Aorta (tissue), 5 donors: Measurements from ENCODE around the gene ZBTB42. TPM values are rescaled to one million over a fixed set of nuclear protein-coding genes. Genes with fewer than 3 reads are reported as not detected.

Experiments
- ATAC-seq: fragments of 200-7000 bp; cut with Tn5 transposase; one replicate; pipeline ENCODE4 v1.9.1; 2022; ENCODE audit warnings: moderate library complexity; ENCODE audit not compliant: low FRiP score
- DNase-seq, 2 donors: peaks; one replicate each; pipeline ENCODE4 v3.0.0-alpha.2; 2020
- H3K27ac ChIP-seq, 2 donors: one replicate each; pipeline ENCODE4 v1.5.1; 2013; ENCODE audit warnings: low read length in 2 of 2, mild to moderate bottlenecking in 2 of 2, moderate library complexity in 2 of 2, control low read depth in 1 of 2, inconsistent platforms in 1 of 2, low read depth in 1 of 2
- H3K27me3 ChIP-seq, 2 donors: one replicate each; pipeline ENCODE4 v1.6.1; 2013; ENCODE audit warnings: control low read depth in 1 of 2, low read length in 1 of 2, mild to moderate bottlenecking in 1 of 2, moderate library complexity in 1 of 2; ENCODE audit not compliant: insufficient read depth in 2 of 2, control insufficient read depth in 1 of 2
- H3K36me3 ChIP-seq, 2 donors: one replicate each; pipeline ENCODE4 v1.6.1; 2013; ENCODE audit warnings: control low read depth in 1 of 2, low read length in 1 of 2, mild to moderate bottlenecking in 1 of 2; ENCODE audit not compliant: insufficient read depth in 2 of 2, control insufficient read depth in 1 of 2
- H3K4me1 ChIP-seq, 2 donors: one replicate each; pipeline ENCODE4 v1.6.1; 2013; ENCODE audit warnings: low read length in 2 of 2, control low read depth in 1 of 2, mild to moderate bottlenecking in 1 of 2, moderate library complexity in 1 of 2; ENCODE audit not compliant: insufficient read depth in 2 of 2, control insufficient read depth in 1 of 2
- H3K4me3 ChIP-seq, 2 donors: one replicate each; pipeline ENCODE4 v1.5.1; 2013; ENCODE audit warnings: low read length in 2 of 2, control low read depth in 1 of 2, mild to moderate bottlenecking in 1 of 2
- H3K9me3 ChIP-seq: one replicate; pipeline ENCODE4 v1.6.1; 2013; ENCODE audit warnings: mild to moderate bottlenecking, low read length; ENCODE audit not compliant: control insufficient read depth
- WGBS, 2 donors: extraction: QIAGEN DNeasy Blood & Tissue Kit; methylation state at CpG; one replicate each; pipeline ENCODE4 v1.1.7; 2013; 5-methylcytosine and 5-hydroxymethylcytosine counted together
- intact Hi-C, 2 donors: fragments of 100-400 bp; cut with DNase I; formaldehyde crosslinking; loops; one replicate each; pipeline versions ENCODE4 v1.14.2 to v1.15.0; 2022
- long read RNA-seq, 2 donors: library from polyadenylated mRNA; unstranded; transcript quantifications; one replicate each; pipeline ENCODE4 v2.0.0, GENCODE V29; 2020 to 2021
- polyA plus RNA-seq, 2 donors: library from polyadenylated mRNA; stranded (reverse); fragments of 200-250 nt; gene quantifications; one replicate each; pipeline ENCODE4 v1.2.3, GENCODE V29; 2013
- total RNA-seq, 2 donors: library from RNA; stranded (reverse); fragmentation: NEBNext Ultra II Directional; extraction: Animal tissue kit (Norgen Biotek cat#: 25700); gene quantifications; one replicate each; pipeline ENCODE4 v1.2.1, GENCODE V29; 2021
- donor health status: healthy with polysubstance abuse.
- donor health status: Bipolar disorder and iron deficiency.
- donor health status: DM: no; HTN: no; CAD: no.
- donor health status: DM: no; HTN: no; CAD: no.
- donor health status: DM: yes; HTN: yes; CAD: no.

ZBTB42 gene
- total RNA-seq: 1 to 10 TPM; 4.4 to 4.7 TPM
- 1 to 10 TPM; 1.6 to 1.9 TPM for polyA plus RNA-seq
- long read RNA-seq, donor 1, partial matches to known transcripts: 0 of 3 reads
- long read RNA-seq, donor 1, other reads (novel, unspliced or antisense): 0 of 3 reads
- long read RNA-seq, donor 2, partial matches to known transcripts: 0 of 4 reads
- long read RNA-seq, donor 2, other reads (novel, unspliced or antisense): 0 of 4 reads

GRCh38 chr14:104800771-104801519 lies at the start of gene ZBTB42:
TSS of gene ZBTB42 (plus strand) at chr14:104801101. CDS start at chr14:104801198, 97 bp downstream.
- peak; percentile 75 to 89 for DNase-seq

GRCh38 chr14:104751539-104752422 lies 49.1 kb upstream of the ZBTB42 start:
- intact Hi-C loops: no loop called here
- Histone ChIP-seq H3K4me1 (peaks cover 0 to 3% of the 10 kb centered on the region in 2 donors), H3K4me3 (peak overlapping the region in 1 of 2 donors; percentile 18), H3K27me3 (no peaks in the 10 kb centered on the region), H3K9me3 (no peaks in the 10 kb centered on the region), H3K27ac (peak overlapping the region; percentile 24 to 49), H3K36me3 (peaks cover 0 to 2% of the 10 kb centered on the region in 2 donors)
- DNase-seq: peak in 1 of 2 donors; percentile 48
- no peak for ATAC-seq
- 78 to 83% methylated on average over 60 to 90 of the region's 90 CpGs for WGBS, 2 donors

More at GRCh38 chr14:104800771-104801519, at the start of gene ZBTB42:
- Histone ChIP-seq H3K9me3 (no peaks in the 10 kb centered on the region), H3K4me1 (no peaks in the 10 kb centered on the region), H3K27me3 (no peaks in the 10 kb centered on the region), H3K27ac (peak within 1 kb of the TSS; percentile 95), H3K36me3 (no peaks in the 10 kb centered on the region), H3K4me3 (peak within 1 kb of the TSS; percentile 49 to 55)
- intact Hi-C loops: loop anchor here in 1 of 2 donors (1.0 kb wide), 1 partner anchor 13 kb away; no protein-coding TSS in a partner anchor
- WGBS, 2 donors: 3 to 4% methylated on average over 76 to 105 of the region's 105 CpGs
- peak; percentile 3 for ATAC-seq

GRCh38 chr14:104752423-104752734 lies 48.5 kb upstream of the ZBTB42 start:
- H3K27ac ChIP-seq: peak overlapping the region; percentile 24 to 49
- H3K9me3 ChIP-seq: no peaks in the 10 kb centered on the region
- H3K36me3 ChIP-seq: peaks cover 0 to 2% of the 10 kb centered on the region in 2 donors
- peaks cover 0 to 3% of the 10 kb centered on the region in 2 donors for H3K4me1 ChIP-seq
- 6% methylated on average over 21 of the region's 21 CpGs for WGBS, 2 donors
- peak overlapping the region in 1 of 2 donors; percentile 18 for H3K4me3 ChIP-seq
- intact Hi-C loops: no loop called here
- H3K27me3 ChIP-seq: no peaks in the 10 kb centered on the region
- ATAC-seq: no peak
- no peak for DNase-seq

- no peaks in the 10 kb centered on the region for H3K27me3 ChIP-seq
- peak; percentile 98 for ATAC-seq
- H3K36me3 ChIP-seq: peaks cover 0 to 4% of the 10 kb centered on the region in 2 donors
- H3K27ac ChIP-seq: peak within 1 kb of the TSS; percentile 24 to 65
- peak; percentile 100 for DNase-seq
- no peaks in the 10 kb centered on the region for H3K9me3 ChIP-seq
- peaks cover 0 to 3% of the 10 kb centered on the region in 2 donors for H3K4me1 ChIP-seq
- WGBS, 2 donors: 0% methylated on average over 83 to 95 of the region's 95 CpGs
- H3K4me3 ChIP-seq: peak within 1 kb of the TSS; percentile 55 to 81
- intact Hi-C loops: loop anchor here in 1 of 2 donors (1.0 kb wide), 1 partner anchor 37 kb away; no protein-coding TSS in a partner anchor
Measured at GRCh38 chr14:104752735-104753527, 48.0 kb upstream of the ZBTB42 start, which contains the start of gene SIVA1. TSS of gene SIVA1 (plus strand) at chr14:104753147. CDS start at chr14:104753202, 55 bp downstream.

GRCh38 chr14:104753528-104754212 lies 47.2 kb upstream of the ZBTB42 start:
- Histone ChIP-seq H3K27ac (peak overlapping the region in 1 of 2 donors; percentile 18), H3K4me3 (peak overlapping the region; percentile 55 to 81), H3K4me1 (peaks cover 0 to 3% of the 10 kb centered on the region in 2 donors), H3K36me3 (peaks cover 0 to 4% of the 10 kb centered on the region in 2 donors), H3K27me3 (no peaks in the 10 kb centered on the region), H3K9me3 (no peaks in the 10 kb centered on the region)
- intact Hi-C loops: loop anchor here in 1 of 2 donors (1.0 kb wide), 1 partner anchor 37 kb away; no protein-coding TSS in a partner anchor
- WGBS, 2 donors: 1 to 2% methylated on average over 30 of the region's 30 CpGs
- no peak for DNase-seq
- no peak for ATAC-seq

GRCh38 chr14:104754213-104754851 lies 46.6 kb upstream of the ZBTB42 start:
- WGBS, 2 donors: 49 to 50% methylated on average over 13 of the region's 13 CpGs
- Histone ChIP-seq H3K4me3 (peak overlapping the region in 1 of 2 donors; percentile 81), H3K36me3 (peaks cover 0 to 5% of the 10 kb centered on the region in 2 donors), H3K27ac (no peak overlapping the region), H3K27me3 (no peaks in the 10 kb centered on the region), H3K9me3 (no peaks in the 10 kb centered on the region), H3K4me1 (peaks cover 0 to 2% of the 10 kb centered on the region in 2 donors)
- DNase-seq: no peak
- no peak for ATAC-seq
- intact Hi-C loops: no loop called here

- 68 to 72% methylated on average over 11 of the region's 11 CpGs for WGBS, 2 donors
- no peak for DNase-seq
- intact Hi-C loops: no loop called here
- H3K4me1 ChIP-seq: no peaks in the 10 kb centered on the region
- ATAC-seq: no peak
- H3K9me3 ChIP-seq: no peaks in the 10 kb centered on the region
- no peaks in the 10 kb centered on the region for H3K27me3 ChIP-seq
- no peak overlapping the region for H3K27ac ChIP-seq
- peaks cover 0 to 5% of the 10 kb centered on the region in 2 donors for H3K36me3 ChIP-seq
- no peak overlapping the region for H3K4me3 ChIP-seq
Measured at GRCh38 chr14:104755621-104756020, 45.3 kb upstream of the ZBTB42 start.
